ENCODE results near the gene CEP250.
A peak's percentile ranks its signal among the peaks of the same experiment; 100 is the strongest.
"Not testable (repeated sequence)": the region's sequence is repeated elsewhere in the genome, so short reads cannot be mapped to it uniquely, and the experiment has no call there.

Gene CEP250

GRCh38 chr20:35448788-35449373 lies 6.5 kb upstream of the CEP250 start:
- no peaks in the 10 kb centered on the region for H3K36me3 ChIP-seq (ENCODE audit: low read length)
- H3K9ac ChIP-seq (ENCODE audit: low read length): no peak overlapping the region
- H3K27ac ChIP-seq (ENCODE audit: low read depth, low read length): no peak overlapping the region
- 0 out of 2 replicates have a peak, but pooled peaks cover 4% of the 10 kb centered on the region for H3F3A ChIP-seq (ENCODE audit: insufficient read depth)
- no peak overlapping the region for H3K4me3 ChIP-seq (ENCODE audit: insufficient read depth, low read length, poor library complexity, severe bottlenecking)
- H3K4me2 ChIP-seq (ENCODE audit: low read depth, low read length, poor library complexity, severe bottlenecking): no peak overlapping the region
- H2AFZ ChIP-seq (ENCODE audit: low read depth, low read length, severe bottlenecking): no peak overlapping the region
- no peaks in the 10 kb centered on the region for H4K20me1 ChIP-seq (ENCODE audit: low read depth, low read length)
- no peaks in the 10 kb centered on the region for H3K79me2 ChIP-seq (ENCODE audit: insufficient read depth, low read length)
- no peaks in the 10 kb centered on the region for H3K9me3 ChIP-seq (ENCODE audit: insufficient read depth, low read length)
- no peak for TF ChIP-seq CTCF (IDR thresholded peaks at IDR 0.05; ENCODE audit: insufficient read depth, low read length, poor library complexity, severe bottlenecking)
- no peak for TF ChIP-seq EZH2phosphoT487 (conservative IDR thresholded peaks at IDR 0.05; ENCODE audit: low read length)
- H3K27me3 ChIP-seq (ENCODE audit: low read length): no peaks in the 10 kb centered on the region
- no peaks in the 10 kb centered on the region for H3K9me2 ChIP-seq (replicated peaks; ENCODE audit: insufficient read depth, low read length)

- H3K27ac ChIP-seq (ENCODE audit: low read depth, low read length); H3K27me3 ChIP-seq (ENCODE audit: low read length); H4K20me1 ChIP-seq (ENCODE audit: low read depth, low read length); H3K9me3 ChIP-seq (ENCODE audit: insufficient read depth, low read length); H3K4me2 ChIP-seq (ENCODE audit: low read depth, low read length, poor library complexity, severe bottlenecking); H3K79me2 ChIP-seq (ENCODE audit: insufficient read depth, low read length); H3K36me3 ChIP-seq (ENCODE audit: low read length); H2AFZ ChIP-seq (ENCODE audit: low read depth, low read length, severe bottlenecking); H3K9ac ChIP-seq (ENCODE audit: low read length); H3F3A ChIP-seq (ENCODE audit: insufficient read depth); H3K9me2 ChIP-seq (replicated peaks; ENCODE audit: insufficient read depth, low read length); H3K4me3 ChIP-seq (ENCODE audit: insufficient read depth, low read length, poor library complexity, severe bottlenecking): not testable (repeated sequence)
Observed at GRCh38 chr20:35449855-35450254, 5.5 kb upstream of the CEP250 start.

DNA sequence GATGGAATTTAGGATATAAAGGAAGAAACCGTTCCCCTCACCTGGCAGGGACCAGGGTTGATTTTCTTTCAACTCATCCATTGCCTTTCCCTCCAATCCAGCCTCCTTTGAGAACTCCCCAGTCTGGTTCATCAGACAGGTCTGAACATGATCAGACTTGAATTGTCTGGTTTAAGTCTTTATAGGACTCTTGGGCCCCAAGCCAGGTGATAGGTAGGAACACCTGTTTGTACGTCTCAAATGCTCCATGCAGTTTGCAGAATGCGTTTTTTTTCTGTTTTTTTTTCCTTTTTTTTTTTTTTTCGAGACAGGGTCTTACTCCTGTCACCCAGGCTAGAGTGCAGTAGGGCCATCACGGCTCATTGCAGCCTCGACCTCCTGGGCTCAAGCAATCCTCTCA lies 4.1 kb upstream of the CEP250 start:
- H3K9me2 ChIP-seq (replicated peaks; ENCODE audit: insufficient read depth, low read length): no peaks in the 10 kb centered on the region
- no peak overlapping the region for H3K9ac ChIP-seq (ENCODE audit: low read length)
- H4K20me1 ChIP-seq (ENCODE audit: low read depth, low read length): no peaks in the 10 kb centered on the region
- 0 out of 2 replicates have a peak, but pooled peaks cover 4% of the 10 kb centered on the region for H3F3A ChIP-seq (ENCODE audit: insufficient read depth)
- no peak overlapping the region for H3K27ac ChIP-seq (ENCODE audit: low read depth, low read length)
- no peak overlapping the region for H3K4me3 ChIP-seq (ENCODE audit: insufficient read depth, low read length, poor library complexity, severe bottlenecking)
- H2AFZ ChIP-seq (ENCODE audit: low read depth, low read length, severe bottlenecking): no peak overlapping the region
- H3K36me3 ChIP-seq (ENCODE audit: low read length): no peaks in the 10 kb centered on the region
- no peak overlapping the region for H3K4me2 ChIP-seq (ENCODE audit: low read depth, low read length, poor library complexity, severe bottlenecking)
- no peaks in the 10 kb centered on the region for H3K27me3 ChIP-seq (ENCODE audit: low read length)
- H3K79me2 ChIP-seq (ENCODE audit: insufficient read depth, low read length): no peaks in the 10 kb centered on the region
- TF ChIP-seq CTCF (IDR thresholded peaks at IDR 0.05; ENCODE audit: insufficient read depth, low read length, poor library complexity, severe bottlenecking) (no peak), EZH2phosphoT487 (conservative IDR thresholded peaks at IDR 0.05; ENCODE audit: low read length) (no peak)
- no peaks in the 10 kb centered on the region for H3K9me3 ChIP-seq (ENCODE audit: insufficient read depth, low read length)

GRCh38 chr20:35453647-35454046 lies 1.8 kb upstream of the CEP250 start:
- Histone ChIP-seq H3K27me3 (ENCODE audit: low read length) (no peaks in the 10 kb centered on the region), H3K4me2 (ENCODE audit: low read depth, low read length, poor library complexity, severe bottlenecking) (peak overlapping the region; percentile 71), H3K9me2 (replicated peaks; ENCODE audit: insufficient read depth, low read length) (no peaks in the 10 kb centered on the region), H2AFZ (ENCODE audit: low read depth, low read length, severe bottlenecking) (no peak overlapping the region), H4K20me1 (ENCODE audit: low read depth, low read length) (no peaks in the 10 kb centered on the region), H3K27ac (ENCODE audit: low read depth, low read length) (no peak overlapping the region), H3F3A (ENCODE audit: insufficient read depth) (no peaks in the 10 kb centered on the region), H3K79me2 (ENCODE audit: insufficient read depth, low read length) (no peaks in the 10 kb centered on the region), H3K9me3 (ENCODE audit: insufficient read depth, low read length) (no peaks in the 10 kb centered on the region), H3K4me3 (ENCODE audit: insufficient read depth, low read length, poor library complexity, severe bottlenecking) (peak overlapping the region; percentile 2), H3K9ac (ENCODE audit: low read length) (0 out of 2 replicates have a peak overlapping the region, but pooled peaks have one; percentile 76), H3K36me3 (ENCODE audit: low read length) (no peaks in the 10 kb centered on the region)
- TF ChIP-seq CTCF (IDR thresholded peaks at IDR 0.05; ENCODE audit: insufficient read depth, low read length, poor library complexity, severe bottlenecking) (no peak), EZH2phosphoT487 (conservative IDR thresholded peaks at IDR 0.05; ENCODE audit: low read length) (no peak)

GRCh38 chr20:35456700-35457099 lies 1.3 kb downstream of the CEP250 start:
- not testable (repeated sequence) for H3F3A ChIP-seq (ENCODE audit: insufficient read depth); H3K79me2 ChIP-seq (ENCODE audit: insufficient read depth, low read length); H3K27me3 ChIP-seq (ENCODE audit: low read length); H3K9ac ChIP-seq (ENCODE audit: low read length); H3K4me3 ChIP-seq (ENCODE audit: insufficient read depth, low read length, poor library complexity, severe bottlenecking); H3K36me3 ChIP-seq (ENCODE audit: low read length); H2AFZ ChIP-seq (ENCODE audit: low read depth, low read length, severe bottlenecking); H4K20me1 ChIP-seq (ENCODE audit: low read depth, low read length); H3K9me3 ChIP-seq (ENCODE audit: insufficient read depth, low read length); H3K9me2 ChIP-seq (replicated peaks; ENCODE audit: insufficient read depth, low read length); H3K4me2 ChIP-seq (ENCODE audit: low read depth, low read length, poor library complexity, severe bottlenecking); H3K27ac ChIP-seq (ENCODE audit: low read depth, low read length)

DNA sequence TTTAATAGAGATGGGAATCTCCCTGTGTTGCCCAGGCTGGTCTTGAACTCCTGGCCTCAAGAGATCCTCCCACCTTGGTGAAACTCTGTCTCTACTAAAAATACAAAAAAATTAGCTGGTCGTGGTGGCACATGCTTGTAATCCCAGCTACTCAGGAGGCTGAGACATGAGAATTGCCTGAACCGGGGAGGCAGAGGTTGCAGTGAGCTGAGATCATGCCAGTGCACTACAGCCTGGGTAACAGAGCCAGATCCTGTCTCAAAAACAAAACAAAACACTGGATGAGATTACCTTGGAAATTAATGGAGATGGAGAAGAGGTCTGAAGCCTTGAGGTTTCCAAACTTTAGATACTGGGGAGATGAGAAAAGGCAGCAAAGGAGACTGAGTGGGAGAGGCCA lies 2.1 kb downstream of the CEP250 start:
- H3K4me2 ChIP-seq (ENCODE audit: low read depth, low read length, poor library complexity, severe bottlenecking); H3K79me2 ChIP-seq (ENCODE audit: insufficient read depth, low read length): not testable (repeated sequence)

More for the DNA sequence above, 2.1 kb downstream of the CEP250 start:
- not testable (repeated sequence) for H3K36me3 ChIP-seq (ENCODE audit: low read length); H4K20me1 ChIP-seq (ENCODE audit: low read depth, low read length); H3K9me2 ChIP-seq (replicated peaks; ENCODE audit: insufficient read depth, low read length); H3K9ac ChIP-seq (ENCODE audit: low read length); H2AFZ ChIP-seq (ENCODE audit: low read depth, low read length, severe bottlenecking); H3K27me3 ChIP-seq (ENCODE audit: low read length); H3F3A ChIP-seq (ENCODE audit: insufficient read depth); H3K27ac ChIP-seq (ENCODE audit: low read depth, low read length); H3K4me3 ChIP-seq (ENCODE audit: insufficient read depth, low read length, poor library complexity, severe bottlenecking); H3K9me3 ChIP-seq (ENCODE audit: insufficient read depth, low read length)
